HG03575 (cell line): ENCODE data around the gene GPR155.
"Not testable (repeated sequence)": the region's sequence is repeated elsewhere in the genome, so short reads cannot be mapped to it uniquely, and the experiment has no call there.

Experiments used
- ATAC-seq: cut with Tn5 transposase; IDR thresholded peaks from one replicate; pipeline ENCODE4 v1.9.1; 2021; ENCODE audit not compliant: unreplicated experiment, insufficient number of reproducible peaks, low FRiP score; ENCODE audit errors: extremely low read depth

Gene GPR155

GRCh38 chr2:174445248-174445647, 41.6 kb downstream of the GPR155 start:
- no peak for ATAC-seq

DNA sequence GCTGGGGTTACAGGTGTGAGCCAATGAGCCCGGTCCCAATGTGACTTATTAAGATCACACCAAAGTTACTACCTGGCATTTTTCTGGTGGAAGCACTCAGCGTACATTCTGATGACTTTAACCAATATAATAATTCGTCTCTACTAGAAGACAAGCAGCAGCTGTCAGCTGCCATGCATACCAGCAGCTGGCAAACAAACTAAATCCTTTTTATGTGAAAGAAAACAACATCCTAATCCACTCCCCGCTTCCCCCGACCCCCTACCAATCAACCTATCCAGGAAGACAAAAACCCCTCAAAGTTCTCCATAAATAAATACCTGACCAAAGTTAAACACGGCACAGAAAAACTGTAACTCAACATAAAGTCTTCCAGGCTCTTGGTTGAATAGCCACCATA, 42.1 kb downstream of the GPR155 start:
- no peak for ATAC-seq

GRCh38 chr2:174442546-174443510, 44.0 kb downstream of the GPR155 start:
- ATAC-seq: no peak

- ATAC-seq: no peak
These were observed 46.9 kb downstream of the GPR155 start for GRCh38 chr2:174439950-174440349.

GRCh38 chr2:174439323-174439722, 47.5 kb downstream of the GPR155 start:
- ATAC-seq: no peak

GRCh38 chr2:174438146-174438886, 48.5 kb downstream of the GPR155 start:
- ATAC-seq: no peak

GRCh38 chr2:174436351-174436750, 50.5 kb downstream of the GPR155 start:
- ATAC-seq: no peak

GRCh38 chr2:174431902-174432301, 54.9 kb downstream of the GPR155 start:
- ATAC-seq: no peak

DNA sequence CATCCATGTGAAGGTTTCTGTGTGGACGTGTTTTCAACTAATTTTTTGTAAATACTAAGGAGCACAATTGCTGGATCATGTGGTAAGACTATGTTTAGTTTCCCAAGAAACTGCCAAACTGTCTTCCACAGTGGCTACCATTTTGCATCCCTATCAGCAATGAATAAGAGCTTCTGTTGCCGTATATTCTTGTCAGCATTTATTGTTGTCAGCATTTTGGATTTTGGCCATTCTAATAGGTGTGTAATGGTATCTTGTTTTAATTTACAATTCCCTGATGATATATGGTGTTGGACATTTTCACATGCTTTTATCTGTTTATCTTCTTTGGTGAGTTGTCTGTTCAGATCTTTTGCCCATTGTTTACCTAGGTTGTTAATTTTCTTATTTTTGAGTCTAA, 56.8 kb downstream of the GPR155 start:
- ATAC-seq: no peak

- no peak for ATAC-seq
These were observed 58.6 kb downstream of the GPR155 start for GRCh38 chr2:174428214-174428613.

DNA sequence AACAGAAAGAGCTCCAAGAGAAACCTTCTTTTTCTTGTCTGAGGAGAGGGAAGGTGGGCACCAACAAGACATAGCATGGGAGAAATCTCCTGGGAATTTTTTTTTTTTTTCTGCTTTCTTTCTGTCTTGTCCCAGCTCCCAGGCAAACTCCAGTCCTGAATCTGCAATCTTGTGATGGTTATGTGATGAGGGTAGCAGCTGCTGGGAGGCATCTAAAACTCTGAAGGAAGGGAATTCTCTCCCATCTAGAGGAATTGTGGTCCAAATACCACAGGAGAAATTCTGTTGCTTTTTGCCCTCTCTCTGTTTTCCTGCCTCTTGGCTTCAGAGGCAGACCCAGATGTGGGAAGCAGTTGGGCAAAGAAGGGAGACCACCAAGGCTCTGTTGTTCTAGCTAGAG, 74.6 kb downstream of the GPR155 start:
- no peak for ATAC-seq

- ATAC-seq: not testable (repeated sequence)
These were observed 76.8 kb downstream of the GPR155 start for GRCh38 chr2:174410039-174410438.

GRCh38 chr2:174403628-174404027, 83.2 kb downstream of the GPR155 start:
- no peak for ATAC-seq

DNA sequence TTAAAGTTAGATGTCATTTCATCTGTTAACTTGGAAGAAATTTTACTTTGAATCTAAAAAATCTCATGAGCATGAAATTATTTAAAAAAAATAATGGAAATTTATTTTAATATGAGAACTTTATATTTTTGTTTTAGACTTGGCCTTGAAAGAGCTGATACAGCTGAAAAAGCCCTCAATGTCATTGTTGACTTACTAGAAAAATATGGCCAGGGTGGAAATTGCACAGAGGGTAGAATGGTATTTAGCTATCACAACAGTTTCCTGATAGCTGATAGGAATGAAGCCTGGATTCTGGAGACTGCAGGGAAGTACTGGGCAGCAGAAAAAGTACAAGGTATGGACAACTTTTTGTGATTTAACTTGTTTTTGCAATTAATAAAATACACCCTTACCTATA, 86.0 kb downstream of the GPR155 start:
- ATAC-seq: no peak

DNA sequence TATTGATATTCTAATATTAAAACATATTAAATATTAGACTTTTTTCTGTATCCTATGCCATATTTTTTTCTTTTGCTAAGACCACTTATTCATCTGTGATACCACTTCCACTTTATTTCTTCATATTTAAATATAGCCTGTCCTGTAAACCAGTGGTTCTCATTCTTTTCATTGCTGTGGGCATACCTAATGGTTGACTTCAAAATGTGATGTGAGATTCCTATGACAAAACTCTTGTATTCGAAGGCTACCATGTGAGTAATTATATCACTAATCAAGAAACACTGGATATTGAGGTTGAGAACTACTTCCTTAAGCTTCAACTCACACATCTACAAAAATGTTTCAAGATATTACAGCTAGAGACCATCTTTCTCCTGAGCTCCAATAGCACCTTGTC, 87.7 kb downstream of the GPR155 start:
- ATAC-seq: no peak

GRCh38 chr2:174397773-174398172, 89.1 kb downstream of the GPR155 start:
- no peak for ATAC-seq

DNA sequence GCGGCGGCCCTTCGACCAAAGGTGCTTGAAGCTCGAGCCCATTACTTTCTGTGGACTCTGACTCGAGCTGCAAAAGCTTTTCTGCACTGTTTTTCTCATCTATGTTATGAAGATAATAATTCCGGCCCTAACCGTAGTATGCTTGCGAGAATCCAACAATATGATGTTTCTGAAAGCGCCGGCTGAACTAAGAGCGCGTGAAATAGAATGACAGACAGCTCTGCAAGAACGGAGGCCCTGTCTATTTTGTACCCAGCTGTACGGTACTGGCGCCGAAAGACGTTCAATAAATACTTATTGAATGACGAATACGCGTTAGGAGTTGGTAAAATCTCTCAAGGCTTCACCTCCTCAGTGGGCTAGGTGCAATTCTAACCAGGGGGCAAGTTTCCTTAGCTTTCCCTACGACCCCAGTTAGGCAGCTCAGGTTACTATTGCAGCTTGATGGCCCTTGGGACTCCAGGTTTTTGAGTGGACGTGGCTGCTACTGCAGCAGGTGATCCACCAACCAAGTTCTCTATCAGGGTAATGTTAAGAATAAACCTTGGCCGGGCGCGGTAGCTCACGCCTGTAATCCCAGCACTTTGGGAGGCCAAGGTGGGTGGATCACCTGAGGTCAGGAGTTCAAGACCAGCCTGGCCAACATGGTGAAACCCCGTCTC, 90.7 kb downstream of the GPR155 start:
- ATAC-seq: no peak

DNA sequence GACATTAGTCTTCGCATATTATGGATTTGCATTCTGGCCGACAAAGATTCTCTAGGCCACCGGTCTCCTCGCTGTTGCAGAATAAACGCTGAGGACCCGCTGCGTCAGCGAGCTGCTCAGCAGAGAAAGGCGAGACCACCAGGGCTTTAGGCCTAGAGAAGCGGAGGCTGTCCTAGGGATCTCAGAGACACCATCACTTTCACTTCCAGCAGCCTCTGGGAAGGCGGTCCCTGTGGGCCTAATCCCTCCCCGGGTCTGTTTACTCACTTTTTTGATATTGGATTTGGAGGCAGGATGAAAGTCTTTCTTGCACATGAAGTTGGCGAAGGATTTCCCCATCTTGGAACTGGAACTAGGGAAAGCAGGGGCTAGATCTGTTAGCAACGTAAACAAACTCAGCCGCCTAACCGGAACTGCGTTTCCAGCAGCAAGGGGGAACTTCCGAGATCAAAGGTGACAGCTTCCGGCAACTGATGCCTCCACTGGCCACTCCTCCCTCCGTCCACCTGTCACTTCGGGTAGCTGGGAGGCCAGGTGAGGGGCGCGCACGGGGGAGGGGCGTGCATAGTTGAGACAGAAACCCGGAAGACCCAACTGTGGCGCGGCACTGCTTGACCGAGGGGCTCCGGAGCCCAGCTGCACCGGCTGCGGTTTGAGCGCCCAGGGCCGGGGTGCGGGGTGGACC, 91.4 kb downstream of the GPR155 start, which contains the start of gene SCRN3:
SCRN3 (plus strand) TSS at position 447 of the 685 bp plus-strand sequence. CDS start 2,554 bp downstream, outside the sequence.
- peak; percentile 69 for ATAC-seq

DNA sequence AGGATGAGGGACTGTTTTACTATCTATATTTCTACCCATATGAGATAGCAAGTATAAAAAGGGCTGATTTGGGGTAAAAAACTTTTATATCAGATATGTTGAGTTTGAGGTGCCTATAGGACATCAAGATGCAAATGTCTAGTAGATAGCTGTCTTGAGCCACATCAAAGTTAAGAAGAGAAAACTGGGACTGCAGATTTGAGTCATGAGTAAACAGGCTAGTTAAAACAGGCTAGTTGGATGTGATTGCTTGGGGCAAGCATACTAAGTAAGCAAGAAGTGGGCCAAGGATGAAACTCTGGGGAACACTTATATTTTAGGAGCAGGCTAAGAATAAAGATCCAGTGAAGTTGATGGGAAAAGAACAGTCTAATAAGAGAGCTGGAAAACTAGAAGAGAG, 94.1 kb downstream of the GPR155 start:
- no peak for ATAC-seq
